ENCODE measurements around the gene PARN. TPM values are rescaled to one million over a fixed set of nuclear protein-coding genes. Genes with fewer than 3 reads are reported as not detected.

The PARN gene
- total RNA-seq, 1 experiment from 2014 or later, result 42.5 TPM

DNA sequence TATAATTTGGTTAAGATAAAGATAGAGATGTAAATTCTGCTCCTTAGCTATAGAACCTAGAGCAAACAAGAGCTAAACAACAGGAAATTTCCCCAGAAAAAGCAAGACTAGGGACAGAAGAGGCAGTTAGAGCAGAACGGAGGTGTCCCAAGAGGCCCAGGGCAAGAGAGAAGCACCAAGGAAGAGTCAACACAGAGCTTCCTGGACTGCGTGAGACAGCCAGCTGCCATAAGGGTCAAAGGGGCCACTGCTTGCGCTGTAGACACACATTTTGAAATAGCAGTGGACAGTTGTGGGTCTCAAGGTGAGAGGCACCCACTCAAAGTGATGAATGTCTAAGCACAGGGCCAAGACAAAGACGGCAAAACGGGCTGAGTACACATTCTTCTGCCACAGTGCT is 156.6 kb downstream of the PARN start:
- no peak overlapping the region for H3K9ac ChIP-seq (ENCODE audit: low read length)
- no peaks in the 10 kb centered on the region for H3K79me2 ChIP-seq (ENCODE audit: insufficient read depth, low read length)
- 0 out of 4 replicates have a peak, but pooled peaks cover 0 to under 1% of the 10 kb centered on the region in 2 experiments for H3K36me3 ChIP-seq (ENCODE audit: control insufficient read depth in 1 of 2, insufficient read depth in 2 of 2, low read length in 2 of 2)
- CTCF ChIA-PET, result no interaction called here
- H4K20me1 ChIP-seq (ENCODE audit: insufficient read depth), result no peaks in the 10 kb centered on the region
- no peak overlapping the region for H3K4me2 ChIP-seq (ENCODE audit: low read length)
- no peak overlapping the region for H2AFZ ChIP-seq (ENCODE audit: low read depth, low read length, poor library complexity, severe bottlenecking)
- no TSS peak for BruUV-seq (replicated peaks)
- intact Hi-C loops (cut with micrococcal nuclease), result no loop called here
- no peaks in the 10 kb centered on the region for H3K27me3 ChIP-seq (ENCODE audit: insufficient read depth, low read length)
- no peak for DNase-seq (ENCODE audit: low read depth, low spot score)
- H3K27ac ChIP-seq (ENCODE audit: low read depth, low read length), result no peak overlapping the region
- H3K4me1 ChIP-seq (ENCODE audit: control insufficient read depth in 1 of 2, insufficient read depth in 2 of 2, low read length in 2 of 2), result no peaks in the 10 kb centered on the region
- no peaks in the 10 kb centered on the region for H3K9me3 ChIP-seq (ENCODE audit: control insufficient read depth in 1 of 2, insufficient read depth in 1 of 2, low read depth in 1 of 2, low read length in 2 of 2)
- ATAC-seq, result no peak
- POLR2A ChIA-PET, result no interaction called here
- no peak overlapping the region for H3K4me3 ChIP-seq (replicated peaks in 1 of 2; ENCODE audit: low read depth in 1 of 2, low read length in 2 of 2)
- RAD21 ChIA-PET (ENCODE audit: low non-redundant PET in 1 of 2, low total read pairs in 2 of 2, uncharacterized antibody in 2 of 2, unreplicated experiment in 2 of 2), result no interaction called here
- no peaks in the 10 kb centered on the region for H3K9me2 ChIP-seq (ENCODE audit: insufficient read depth)
- no peak for TF ChIP-seq TCF7L2 (IDR thresholded peaks at IDR 0.05; ENCODE audit: borderline replicate concordance, extremely low read depth, insufficient read depth, insufficient read length)
- TF ChIP-seq, protein P1, sequence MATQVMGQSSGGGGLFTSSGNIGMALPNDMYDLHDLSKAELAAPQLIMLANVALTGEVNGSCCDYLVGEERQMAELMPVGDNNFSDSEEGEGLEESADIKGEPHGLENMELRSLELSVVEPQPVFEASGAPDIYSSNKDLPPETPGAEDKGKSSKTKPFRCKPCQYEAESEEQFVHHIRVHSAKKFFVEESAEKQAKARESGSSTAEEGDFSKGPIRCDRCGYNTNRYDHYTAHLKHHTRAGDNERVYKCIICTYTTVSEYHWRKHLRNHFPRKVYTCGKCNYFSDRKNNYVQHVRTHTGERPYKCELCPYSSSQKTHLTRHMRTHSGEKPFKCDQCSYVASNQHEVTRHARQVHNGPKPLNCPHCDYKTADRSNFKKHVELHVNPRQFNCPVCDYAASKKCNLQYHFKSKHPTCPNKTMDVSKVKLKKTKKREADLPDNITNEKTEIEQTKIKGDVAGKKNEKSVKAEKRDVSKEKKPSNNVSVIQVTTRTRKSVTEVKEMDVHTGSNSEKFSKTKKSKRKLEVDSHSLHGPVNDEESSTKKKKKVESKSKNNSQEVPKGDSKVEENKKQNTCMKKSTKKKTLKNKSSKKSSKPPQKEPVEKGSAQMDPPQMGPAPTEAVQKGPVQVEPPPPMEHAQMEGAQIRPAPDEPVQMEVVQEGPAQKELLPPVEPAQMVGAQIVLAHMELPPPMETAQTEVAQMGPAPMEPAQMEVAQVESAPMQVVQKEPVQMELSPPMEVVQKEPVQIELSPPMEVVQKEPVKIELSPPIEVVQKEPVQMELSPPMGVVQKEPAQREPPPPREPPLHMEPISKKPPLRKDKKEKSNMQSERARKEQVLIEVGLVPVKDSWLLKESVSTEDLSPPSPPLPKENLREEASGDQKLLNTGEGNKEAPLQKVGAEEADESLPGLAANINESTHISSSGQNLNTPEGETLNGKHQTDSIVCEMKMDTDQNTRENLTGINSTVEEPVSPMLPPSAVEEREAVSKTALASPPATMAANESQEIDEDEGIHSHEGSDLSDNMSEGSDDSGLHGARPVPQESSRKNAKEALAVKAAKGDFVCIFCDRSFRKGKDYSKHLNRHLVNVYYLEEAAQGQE (IDR thresholded peaks at IDR 0.05; ENCODE audit: low read depth), result no peak
- no peak for TF ChIP-seq POLR2A (IDR thresholded peaks at IDR 0.05; ENCODE audit: borderline replicate concordance, extremely low read depth, insufficient read depth, insufficient read length)
- TF ChIP-seq CEBPB (IDR thresholded peaks at IDR 0.05; ENCODE audit: low read depth), result no peak
- TF ChIP-seq ZFX (IDR thresholded peaks at IDR 0.05), result no peak
- TF ChIP-seq RAD21 (IDR thresholded peaks at IDR 0.05; ENCODE audit: low read depth), result no peak
- no peak for TF ChIP-seq SIN3A (IDR thresholded peaks at IDR 0.05; ENCODE audit: low read depth)
- TF ChIP-seq JUND (IDR thresholded peaks at IDR 0.05), result no peak
- no peak for TF ChIP-seq ZNF274 (IDR thresholded peaks at IDR 0.05; ENCODE audit: low read depth, low read length)
- TF ChIP-seq, protein P2, sequence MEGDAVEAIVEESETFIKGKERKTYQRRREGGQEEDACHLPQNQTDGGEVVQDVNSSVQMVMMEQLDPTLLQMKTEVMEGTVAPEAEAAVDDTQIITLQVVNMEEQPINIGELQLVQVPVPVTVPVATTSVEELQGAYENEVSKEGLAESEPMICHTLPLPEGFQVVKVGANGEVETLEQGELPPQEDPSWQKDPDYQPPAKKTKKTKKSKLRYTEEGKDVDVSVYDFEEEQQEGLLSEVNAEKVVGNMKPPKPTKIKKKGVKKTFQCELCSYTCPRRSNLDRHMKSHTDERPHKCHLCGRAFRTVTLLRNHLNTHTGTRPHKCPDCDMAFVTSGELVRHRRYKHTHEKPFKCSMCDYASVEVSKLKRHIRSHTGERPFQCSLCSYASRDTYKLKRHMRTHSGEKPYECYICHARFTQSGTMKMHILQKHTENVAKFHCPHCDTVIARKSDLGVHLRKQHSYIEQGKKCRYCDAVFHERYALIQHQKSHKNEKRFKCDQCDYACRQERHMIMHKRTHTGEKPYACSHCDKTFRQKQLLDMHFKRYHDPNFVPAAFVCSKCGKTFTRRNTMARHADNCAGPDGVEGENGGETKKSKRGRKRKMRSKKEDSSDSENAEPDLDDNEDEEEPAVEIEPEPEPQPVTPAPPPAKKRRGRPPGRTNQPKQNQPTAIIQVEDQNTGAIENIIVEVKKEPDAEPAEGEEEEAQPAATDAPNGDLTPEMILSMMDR (IDR thresholded peaks at IDR 0.05 in 2 of 3, conservative IDR thresholded peaks at IDR 0.05 in 1 of 3; ENCODE audit: borderline replicate concordance in 1 of 3, insufficient read depth in 1 of 3, low read depth in 2 of 3, low read length in 2 of 3), result no peak
- TF ChIP-seq SP1 (IDR thresholded peaks at IDR 0.05; ENCODE audit: low read depth), result no peak
